GM21723 (cell line): ENCODE results near the gene PRKAR1A.
A peak's percentile ranks its signal among the peaks of the same experiment; 100 is the strongest.
"Not testable (repeated sequence)": the region's sequence is repeated elsewhere in the genome, so short reads cannot be mapped to it uniquely, and the experiment has no call there.

ENCODE experiments used
- ATAC-seq: cut with Tn5 transposase; IDR thresholded peaks from one replicate; pipeline ENCODE4 v1.9.1; 2021; ENCODE audit warnings: mild to moderate bottlenecking, moderate library complexity; ENCODE audit not compliant: unreplicated experiment

Gene PRKAR1A

DNA sequence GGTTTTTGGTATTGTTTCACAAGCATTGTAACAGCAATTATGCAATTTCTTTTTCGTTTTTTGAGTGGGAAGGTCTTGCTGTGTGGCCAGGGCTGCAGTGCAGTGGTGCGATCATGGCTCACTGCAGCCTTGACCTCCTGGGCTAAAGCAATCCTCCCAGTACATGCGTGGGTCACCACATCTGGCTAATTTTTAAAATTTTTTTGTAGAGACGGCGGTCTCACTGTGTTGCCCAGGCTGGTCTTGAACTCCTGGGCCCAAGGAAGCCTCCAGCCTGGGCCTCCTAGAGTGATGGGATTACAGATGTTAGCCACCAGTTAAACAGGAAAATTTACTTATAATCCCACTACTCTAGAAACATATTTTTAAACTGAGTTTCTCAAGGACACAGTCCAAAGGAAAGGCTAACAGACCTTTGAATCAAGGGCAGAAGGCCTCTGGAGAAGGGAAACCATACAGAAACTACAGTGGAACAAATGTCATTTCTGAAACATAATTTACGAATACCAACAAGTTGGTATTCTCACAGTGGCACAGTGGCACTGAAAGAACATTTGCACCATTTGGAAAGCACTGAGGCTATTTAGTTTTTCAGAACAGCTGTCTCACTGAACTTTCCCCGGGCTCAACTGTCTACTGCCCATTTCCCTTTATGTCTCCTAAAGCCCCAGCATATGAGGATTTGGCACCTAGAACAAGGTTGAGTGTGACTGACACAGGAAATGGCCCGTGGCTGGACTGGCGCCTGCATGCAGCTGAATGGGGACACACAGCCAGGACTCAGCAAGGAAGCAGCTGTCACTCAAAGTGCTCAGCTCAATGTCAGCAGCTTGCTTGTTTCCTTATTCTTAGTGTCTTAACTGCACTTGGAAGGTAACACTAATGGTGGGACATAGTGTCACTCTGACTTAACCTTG lies 2.8 kb upstream of the PRKAR1A start:
- ATAC-seq: no peak

- no peak for ATAC-seq
Measured at GRCh38 chr17:68511254-68511670, 968 bp upstream of the PRKAR1A start.

DNA sequence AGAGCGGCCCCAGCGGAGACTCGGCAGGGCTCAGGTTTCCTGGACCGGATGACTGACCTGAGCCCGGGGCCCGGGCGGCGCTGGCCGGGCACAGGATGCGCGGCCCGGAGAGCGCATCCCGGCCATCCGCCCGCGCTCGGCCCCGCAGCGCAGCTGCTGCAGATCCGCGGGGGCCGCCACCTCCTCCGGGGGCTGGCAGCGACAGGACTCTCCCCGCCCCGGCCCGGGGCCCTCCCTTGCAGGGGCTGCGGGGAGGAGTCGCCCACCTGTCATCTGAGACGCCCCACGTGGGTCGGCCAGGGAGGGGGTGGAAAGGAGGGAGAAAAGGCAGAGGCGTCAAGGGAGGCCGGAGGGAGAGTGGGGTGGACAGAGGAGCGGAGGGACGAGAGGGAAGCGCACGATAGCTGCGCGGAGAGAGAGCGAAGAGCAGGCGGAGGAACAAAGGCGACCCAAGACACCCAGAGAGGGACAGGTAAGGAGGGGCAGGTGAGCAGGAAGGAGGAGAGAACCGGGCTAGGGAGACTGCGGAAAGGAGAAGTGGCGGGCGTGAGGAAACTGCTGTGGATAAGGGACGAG lies 471 bp upstream of the PRKAR1A start:
- ATAC-seq: peak; percentile 58

GRCh38 chr17:68512960-68513474 lies 787 bp downstream of the PRKAR1A start:
- ATAC-seq: no peak

- ATAC-seq: no peak
Measured at GRCh38 chr17:68513932-68514331, 1.7 kb downstream of the PRKAR1A start.

GRCh38 chr17:68514831-68515635 lies 2.8 kb downstream of the PRKAR1A start:
- no peak for ATAC-seq

DNA sequence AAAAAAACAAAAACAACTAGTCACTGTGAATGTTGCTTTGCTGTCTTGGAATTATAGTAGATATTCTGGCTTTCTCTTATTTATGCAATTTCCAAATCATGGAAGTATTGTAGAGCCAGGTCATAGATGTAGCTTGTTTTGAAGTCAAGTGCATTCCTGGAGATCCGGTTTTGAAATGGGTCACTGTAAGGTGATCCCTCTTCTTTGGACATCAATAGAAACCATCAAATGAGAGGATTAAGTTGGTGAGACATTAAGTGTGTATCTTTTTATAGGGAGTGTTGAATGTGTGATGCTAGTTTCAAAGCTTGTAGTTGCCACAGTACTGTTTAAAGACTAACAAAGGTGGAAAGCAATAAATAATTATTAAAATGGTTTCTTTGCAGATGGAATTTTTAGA lies 4.5 kb downstream of the PRKAR1A start:
- ATAC-seq: no peak

GRCh38 chr17:68517605-68518004 lies 5.4 kb downstream of the PRKAR1A start:
- not testable (repeated sequence) for ATAC-seq

GRCh38 chr17:68518063-68518815 lies 6.0 kb downstream of the PRKAR1A start:
- ATAC-seq: no peak

GRCh38 chr17:68519051-68519450 lies 6.8 kb downstream of the PRKAR1A start:
- ATAC-seq: not testable (repeated sequence)

DNA sequence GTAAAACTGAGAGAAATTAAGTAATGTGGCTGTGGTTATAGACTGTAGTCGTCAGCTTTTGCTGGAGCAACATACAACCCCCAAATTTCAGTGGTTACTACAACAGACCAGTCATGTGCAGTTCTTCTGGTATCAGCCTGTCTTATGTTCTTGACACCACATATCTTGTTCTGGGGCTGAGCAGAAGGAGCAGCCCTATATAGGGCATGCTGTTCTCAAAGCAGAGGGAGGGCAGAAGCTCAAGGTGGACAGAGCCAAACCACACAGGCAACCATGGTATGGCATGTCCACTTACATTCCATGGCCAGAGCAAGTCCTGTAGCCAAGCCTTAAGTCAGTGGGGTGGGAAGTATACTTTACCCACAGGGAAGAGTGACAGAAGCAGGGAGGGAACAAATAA lies 7.7 kb downstream of the PRKAR1A start:
- ATAC-seq: no peak

- no peak for ATAC-seq
Measured at GRCh38 chr17:68522266-68522665, 10.0 kb downstream of the PRKAR1A start.

DNA sequence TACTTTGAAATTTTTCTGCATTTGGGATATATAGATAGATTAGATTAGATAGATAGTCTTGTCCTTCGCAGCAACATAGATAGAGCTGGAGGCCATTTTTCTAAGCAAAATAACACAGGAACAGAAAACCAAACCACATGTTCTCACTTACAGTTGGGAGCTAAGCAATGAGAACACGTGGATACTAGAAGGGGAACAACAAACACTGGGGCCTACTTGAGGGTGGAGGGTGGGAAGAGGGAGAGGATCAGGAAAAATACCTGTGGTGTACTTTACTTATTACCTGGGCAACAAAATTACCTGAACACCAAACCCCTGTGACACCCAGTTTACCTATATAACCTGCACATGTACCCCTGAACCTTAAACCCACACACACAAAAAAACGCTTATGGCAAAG lies 14.3 kb downstream of the PRKAR1A start:
- ATAC-seq: no peak

- ATAC-seq: no peak
Measured at GRCh38 chr17:68527314-68527713, 15.1 kb downstream of the PRKAR1A start.

- ATAC-seq: no peak
Measured at GRCh38 chr17:68531252-68531651, 19.0 kb downstream of the PRKAR1A start.

DNA sequence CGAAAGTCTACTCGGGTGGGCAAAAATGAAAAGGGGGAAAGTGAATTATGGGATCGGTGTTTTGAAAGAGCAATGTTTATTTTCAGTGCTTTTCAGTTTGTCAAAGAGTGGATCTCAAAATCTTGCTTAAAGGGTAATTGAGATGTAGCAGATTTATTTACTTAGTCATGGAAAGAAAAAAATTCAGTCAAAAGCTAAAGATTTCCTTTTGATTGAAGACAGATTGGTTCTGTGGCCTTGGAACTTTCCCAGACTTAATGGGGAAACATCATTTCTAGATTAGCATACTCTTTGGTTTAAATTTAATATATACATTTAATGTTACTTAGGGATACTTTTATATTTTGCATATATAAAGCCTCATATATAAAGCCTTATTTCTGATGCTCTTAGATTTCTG lies 20.6 kb downstream of the PRKAR1A start:
- no peak for ATAC-seq

- no peak for ATAC-seq
Measured at GRCh38 chr17:68533887-68534694, 21.9 kb downstream of the PRKAR1A start.

- no peak for ATAC-seq
Measured at GRCh38 chr17:68534695-68535088, 22.5 kb downstream of the PRKAR1A start.

GRCh38 chr17:68535922-68536321 lies 23.7 kb downstream of the PRKAR1A start:
- no peak for ATAC-seq
